ENCODE results near the gene SLC32A1.

SLC32A1 gene, protein sequence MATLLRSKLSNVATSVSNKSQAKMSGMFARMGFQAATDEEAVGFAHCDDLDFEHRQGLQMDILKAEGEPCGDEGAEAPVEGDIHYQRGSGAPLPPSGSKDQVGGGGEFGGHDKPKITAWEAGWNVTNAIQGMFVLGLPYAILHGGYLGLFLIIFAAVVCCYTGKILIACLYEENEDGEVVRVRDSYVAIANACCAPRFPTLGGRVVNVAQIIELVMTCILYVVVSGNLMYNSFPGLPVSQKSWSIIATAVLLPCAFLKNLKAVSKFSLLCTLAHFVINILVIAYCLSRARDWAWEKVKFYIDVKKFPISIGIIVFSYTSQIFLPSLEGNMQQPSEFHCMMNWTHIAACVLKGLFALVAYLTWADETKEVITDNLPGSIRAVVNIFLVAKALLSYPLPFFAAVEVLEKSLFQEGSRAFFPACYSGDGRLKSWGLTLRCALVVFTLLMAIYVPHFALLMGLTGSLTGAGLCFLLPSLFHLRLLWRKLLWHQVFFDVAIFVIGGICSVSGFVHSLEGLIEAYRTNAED

DNA sequence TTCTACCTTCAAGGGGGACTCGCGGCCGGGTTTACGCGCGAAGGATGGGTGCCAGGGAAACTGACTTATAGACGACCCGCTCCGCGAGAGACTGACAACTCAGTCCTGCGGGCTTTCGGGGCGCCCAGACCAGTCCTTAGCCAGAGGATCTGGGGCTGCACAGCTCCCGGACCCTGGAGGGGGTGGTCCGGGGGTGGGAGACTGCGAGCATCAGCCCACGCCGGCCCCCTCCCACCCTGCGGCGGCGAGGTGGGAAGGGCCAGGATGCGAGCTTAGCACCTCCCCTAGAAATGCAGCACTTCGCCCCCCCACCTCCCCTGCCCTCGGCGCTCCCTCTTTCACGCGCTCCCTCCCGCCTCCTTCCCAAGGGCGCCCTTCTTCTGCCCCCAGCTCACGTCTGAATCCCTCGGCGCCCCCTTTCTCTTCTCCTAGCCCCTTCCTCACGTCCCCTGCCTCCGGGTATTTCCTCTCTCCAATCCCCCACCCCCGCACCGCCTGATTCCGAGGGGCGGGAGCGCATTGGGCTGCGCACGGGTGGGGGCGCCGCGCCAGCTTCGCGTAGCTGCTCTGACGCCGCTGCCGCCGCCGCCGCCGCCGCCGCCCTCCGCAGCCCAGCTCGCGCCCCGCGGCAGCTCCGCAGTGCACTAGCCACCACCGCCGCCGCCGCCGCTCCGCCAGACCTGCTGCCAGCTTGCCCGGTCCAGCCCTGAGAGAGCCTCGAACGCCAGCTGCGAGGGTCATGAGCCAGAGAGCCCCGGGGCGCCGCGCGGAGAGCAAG lies at the start of gene SLC32A1:
SLC32A1 (plus strand) TSS at position 639 of the 778 bp plus-strand sequence. CDS start 239 bp downstream, outside the sequence.
- DNase-seq (ENCODE audit: low read depth, low spot score) = no peak

DNA sequence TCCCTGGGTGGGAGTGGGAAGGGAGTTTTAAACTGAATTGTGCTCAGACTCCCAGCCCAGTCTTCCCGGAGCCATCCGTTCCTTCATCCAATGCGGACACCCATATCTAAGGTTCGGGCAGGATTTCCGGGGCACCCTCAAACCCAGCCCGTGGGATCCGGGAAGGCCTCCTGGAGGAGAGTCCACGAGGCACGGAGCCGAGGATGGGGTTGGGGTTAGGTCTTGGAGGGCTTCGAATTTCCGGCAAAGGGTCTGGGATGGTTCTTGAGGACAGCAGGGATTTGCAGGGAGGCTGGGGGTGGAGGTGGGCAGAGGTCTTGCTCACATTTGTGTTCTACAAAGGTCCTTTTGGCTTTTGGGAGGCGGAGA lies 49.5 kb upstream of the SLC32A1 start:
- no peak for DNase-seq (ENCODE audit: low read depth, low spot score)

DNA sequence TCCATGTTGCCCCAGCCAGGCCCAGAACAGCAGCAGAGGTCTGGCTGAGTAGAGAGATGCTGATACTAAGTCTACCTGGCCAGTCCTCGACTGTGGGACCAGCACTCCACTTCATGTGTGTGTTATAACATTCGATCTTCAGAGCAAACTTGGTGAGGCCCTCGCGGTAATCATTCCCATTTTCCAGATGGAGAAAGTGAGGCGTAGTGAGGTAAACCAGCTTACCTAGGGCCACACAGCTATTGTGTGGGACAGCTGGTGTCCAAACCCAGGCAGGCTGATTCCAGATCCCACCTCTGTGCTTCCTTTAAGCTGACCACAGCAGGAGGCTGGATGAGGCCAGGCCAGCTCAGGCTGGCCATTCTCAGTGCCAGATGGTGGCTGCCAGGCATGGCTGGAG lies 47.7 kb upstream of the SLC32A1 start:
- DNase-seq (ENCODE audit: low read depth, low spot score) = no peak

DNA sequence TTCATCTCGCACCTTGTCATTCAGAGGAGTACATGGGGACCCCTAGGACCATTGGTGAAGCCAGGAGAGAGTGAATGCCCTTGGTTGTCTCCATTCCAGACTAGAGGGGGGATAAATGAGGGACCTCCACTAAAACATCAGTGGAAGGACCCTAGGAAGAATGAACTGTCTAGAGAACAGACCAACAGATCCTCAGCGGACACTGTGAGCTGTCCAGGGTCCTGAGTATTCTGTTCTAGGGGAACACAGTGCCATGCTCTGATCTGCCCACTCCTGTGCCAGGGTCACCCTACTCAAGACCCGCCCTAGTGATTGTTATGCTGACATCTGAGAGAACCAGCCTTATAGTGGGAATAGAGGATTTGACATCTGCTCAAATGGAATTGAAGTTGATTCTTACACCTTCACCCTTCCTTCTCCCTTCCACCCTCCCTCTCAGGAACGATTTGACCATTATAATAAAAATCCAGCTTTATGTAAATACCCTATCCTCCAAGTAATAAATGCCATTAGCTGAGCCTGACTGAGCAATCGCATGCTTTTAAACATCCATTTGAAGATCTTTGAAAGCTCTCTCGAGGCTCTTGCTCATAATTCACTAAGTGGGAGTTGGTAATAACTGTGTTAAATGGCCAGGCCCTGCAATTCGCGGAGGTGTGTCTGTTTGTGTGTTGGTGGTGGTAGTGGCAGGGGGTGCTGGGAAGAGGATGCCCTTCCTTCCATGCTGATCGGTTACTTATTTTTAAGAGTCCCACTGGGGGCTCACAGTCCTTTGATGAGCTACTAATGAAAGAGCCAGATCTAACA lies 43.6 kb upstream of the SLC32A1 start:
- no peak for DNase-seq (ENCODE audit: low read depth, low spot score)

DNA sequence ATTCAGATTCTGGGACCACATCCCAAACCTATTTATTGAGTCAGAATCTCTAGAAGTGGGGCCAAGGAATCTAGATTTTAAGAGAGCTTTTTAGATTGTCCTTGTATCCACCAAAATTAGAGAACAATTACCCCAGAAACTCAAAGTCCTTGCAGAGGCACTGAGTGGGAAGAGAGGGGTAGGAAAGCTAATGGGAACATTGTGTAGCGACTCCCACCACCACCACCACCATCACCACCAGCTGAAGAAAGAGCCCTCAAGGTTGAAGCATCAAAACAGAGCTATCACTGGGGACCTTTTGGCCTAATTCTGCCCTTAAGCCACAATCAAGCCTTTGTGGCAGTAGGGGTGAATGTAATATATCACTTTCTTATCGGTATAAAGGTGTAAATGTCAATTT lies 39.0 kb upstream of the SLC32A1 start:
- no peak for DNase-seq (ENCODE audit: low read depth, low spot score)

DNA sequence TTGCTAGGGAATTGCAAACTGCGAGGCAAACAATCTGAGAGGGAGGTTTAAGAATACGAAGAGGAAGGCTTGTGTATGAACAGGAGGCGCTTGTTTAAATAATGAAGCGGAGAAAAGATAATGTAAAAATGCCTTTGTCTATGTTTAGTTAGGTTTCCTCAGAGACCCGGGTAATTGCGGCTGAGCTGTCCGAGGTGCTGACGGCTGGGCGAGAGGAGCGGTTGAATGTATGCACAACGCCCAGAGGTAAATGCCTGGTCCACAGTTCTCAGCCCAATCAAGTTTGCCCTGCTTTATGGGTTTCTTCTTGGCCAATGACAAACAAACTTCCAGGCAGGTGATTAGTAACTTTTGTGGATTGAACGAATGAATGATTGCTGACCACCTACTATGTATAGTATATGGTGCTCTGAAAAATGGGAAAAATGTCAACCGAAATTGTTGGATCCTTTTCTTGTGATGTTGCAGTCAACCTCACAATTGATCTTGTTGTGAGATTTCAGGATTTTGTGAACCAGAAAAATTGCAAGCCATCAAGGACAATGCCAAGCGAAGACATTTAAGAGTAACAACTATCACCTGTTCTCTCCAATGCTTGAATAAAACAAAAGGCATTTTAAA lies 38.3 kb upstream of the SLC32A1 start:
- no peak for DNase-seq (ENCODE audit: low read depth, low spot score)

DNA sequence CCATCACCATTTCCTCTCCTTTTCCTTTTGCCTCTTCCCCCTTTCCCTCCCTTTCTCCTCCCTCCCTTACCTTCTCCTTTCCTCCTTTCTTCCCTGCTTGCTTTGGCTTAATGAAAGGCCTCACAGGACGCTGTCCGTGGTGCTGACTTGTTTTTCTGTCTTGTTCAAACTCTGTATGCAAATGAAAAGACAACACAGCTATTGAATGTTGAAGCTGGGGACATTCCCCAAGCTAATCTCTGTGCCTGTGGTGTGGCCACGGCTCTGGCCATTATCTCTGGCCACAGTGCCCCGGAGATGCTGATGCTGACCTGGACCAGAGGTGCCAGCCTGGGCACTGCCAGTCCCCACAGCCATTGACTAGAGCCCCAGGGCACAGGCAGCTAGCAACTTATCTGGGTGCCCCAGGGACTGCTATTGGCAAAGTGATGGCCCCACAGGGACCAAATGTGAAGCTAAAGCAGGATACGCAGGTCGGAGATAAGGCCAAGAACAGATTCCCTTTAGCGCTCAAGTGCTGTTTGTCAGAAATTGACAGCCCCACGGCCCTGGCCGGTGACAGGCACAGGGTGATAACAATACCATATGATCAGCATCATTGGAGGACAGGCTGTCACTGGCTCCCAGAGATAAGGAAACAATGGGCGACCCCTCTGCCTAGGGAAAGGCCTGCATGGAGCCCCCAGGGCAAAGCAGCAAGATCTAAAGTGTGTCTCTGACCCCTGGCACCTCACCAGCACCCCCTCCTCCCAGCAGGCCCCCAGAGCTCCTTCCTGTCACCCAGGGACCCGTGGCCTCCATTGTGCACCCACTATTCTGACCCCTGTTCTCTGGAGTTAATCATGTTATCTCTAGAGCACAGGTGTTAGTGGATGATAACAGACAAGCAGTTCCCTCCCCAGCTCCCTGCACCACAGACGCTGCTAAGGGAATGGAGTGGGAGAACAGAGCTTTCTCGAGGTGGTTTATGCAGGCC lies 31.6 kb upstream of the SLC32A1 start:
- peak; percentile 43 for DNase-seq (ENCODE audit: low read depth, low spot score)

DNA sequence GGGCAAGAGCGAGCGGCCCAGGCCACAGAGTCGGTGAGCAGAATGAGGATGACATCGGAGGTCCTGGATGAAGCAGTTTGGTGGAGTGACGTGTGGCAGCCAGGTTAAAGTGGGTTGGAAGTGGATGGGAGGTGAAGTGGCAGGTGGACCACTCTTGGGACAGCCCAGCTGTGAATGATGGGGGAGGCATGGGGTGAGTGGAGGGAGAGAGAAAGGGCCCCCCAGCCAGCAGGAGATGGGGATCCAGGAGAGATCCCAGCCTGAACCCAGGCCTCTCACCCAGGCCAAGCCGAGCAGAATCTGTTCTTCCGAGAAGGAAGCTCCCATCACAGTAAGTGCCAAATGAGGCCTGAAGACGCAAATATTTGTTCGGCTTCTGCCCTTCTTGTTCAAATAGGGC lies 27.0 kb upstream of the SLC32A1 start:
- DNase-seq (ENCODE audit: low read depth, low spot score) = no peak

DNA sequence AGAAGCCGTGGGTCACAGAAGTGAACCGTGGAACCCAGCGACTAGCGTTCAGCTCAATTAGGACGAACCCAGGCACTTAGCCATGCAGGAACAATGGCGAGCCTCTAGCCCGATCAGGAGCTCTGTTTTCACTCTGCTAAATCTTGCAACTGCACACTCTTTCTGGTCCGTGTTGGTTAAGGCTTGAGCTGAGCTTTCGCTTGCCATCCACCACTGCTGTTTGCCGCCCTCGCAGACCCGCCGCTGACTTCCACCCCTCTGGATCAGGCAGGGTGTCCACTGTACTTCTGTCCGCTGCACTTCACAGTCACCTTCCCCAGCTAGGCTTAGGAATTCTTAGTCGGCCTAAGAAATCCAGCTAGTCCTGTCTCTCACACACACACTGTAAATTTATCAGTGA lies 25.7 kb upstream of the SLC32A1 start:
- DNase-seq (ENCODE audit: low read depth, low spot score) = no peak

DNA sequence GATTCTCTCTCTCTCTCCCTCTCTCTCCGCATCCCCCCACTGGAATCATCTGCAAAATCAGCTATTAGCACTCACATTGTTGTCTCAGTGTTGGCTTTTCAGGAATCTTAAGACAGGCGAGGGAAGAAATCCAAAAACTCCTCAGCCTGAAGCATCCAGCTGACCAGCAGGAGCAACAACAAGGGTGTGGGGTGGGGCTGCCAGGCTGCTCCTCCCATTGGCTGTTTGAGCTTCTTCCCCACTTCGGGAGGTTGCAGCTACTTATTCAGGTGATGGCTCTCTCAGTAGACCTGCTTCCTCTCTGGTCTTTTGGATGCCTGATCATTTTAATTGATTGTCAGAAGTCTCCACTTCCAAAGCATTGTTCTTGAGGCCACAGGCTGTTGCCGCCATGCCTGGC lies 24.1 kb upstream of the SLC32A1 start:
- no peak for DNase-seq (ENCODE audit: low read depth, low spot score)

DNA sequence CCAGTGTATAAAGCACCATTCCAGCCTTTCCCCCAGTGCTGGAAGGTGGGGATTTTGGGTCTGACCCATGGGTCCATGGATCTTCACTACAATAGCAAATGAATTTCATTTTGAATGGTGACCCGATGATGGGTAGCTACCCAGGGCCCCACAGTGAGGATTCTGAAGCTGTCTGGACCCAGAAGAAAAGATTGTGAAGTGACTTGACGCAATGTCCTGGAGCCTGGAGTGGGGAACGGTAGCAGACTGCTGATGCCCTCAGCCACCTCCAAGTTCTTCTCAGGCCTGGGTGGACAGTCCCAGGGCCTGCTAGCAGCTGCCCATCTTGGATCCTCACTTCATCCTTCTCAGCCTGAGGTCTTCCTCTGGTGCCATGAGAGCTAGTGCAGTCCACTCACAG lies 23.4 kb upstream of the SLC32A1 start:
- DNase-seq (ENCODE audit: low read depth, low spot score) = no peak

DNA sequence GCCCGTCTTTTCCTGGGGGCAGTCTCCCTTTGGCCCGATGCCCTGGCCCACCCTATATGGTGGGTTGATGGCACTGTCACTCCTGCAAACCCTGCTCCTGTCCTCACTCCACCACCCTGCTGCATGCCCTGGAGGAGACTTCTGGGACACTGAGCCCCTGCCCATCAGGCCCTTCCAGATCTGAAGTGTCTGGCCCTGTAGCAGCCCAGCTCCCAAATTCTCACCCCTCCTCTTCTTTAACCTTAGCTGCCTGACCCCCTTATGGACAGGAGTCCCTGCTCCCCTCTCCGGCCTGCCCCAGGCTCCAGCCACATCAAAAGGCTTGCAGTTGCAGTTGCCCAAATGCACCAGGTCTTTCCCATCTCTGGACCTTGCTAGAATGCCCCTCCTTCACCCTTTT lies 20.8 kb upstream of the SLC32A1 start:
- no peak for DNase-seq (ENCODE audit: low read depth, low spot score)

DNA sequence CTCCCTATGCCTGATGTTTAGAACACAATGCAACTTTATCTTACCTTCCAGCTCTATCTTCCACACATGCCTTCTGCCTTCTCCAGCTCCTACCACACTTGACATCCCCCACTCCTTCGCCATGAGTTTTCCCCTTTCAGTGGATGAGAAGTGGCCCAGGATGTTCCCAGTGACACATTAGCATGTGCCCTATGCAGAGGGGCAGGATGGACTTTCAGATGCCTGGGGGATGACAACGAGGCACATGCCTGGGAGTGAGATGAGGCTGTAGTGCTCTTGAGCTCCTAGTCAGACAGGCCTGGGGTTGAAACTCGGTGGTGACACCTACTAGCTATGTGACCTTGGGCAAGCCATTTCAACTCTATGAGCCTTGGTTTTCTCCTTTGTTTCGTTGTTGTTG lies 20.1 kb upstream of the SLC32A1 start:
- no peak for DNase-seq (ENCODE audit: low read depth, low spot score)

DNA sequence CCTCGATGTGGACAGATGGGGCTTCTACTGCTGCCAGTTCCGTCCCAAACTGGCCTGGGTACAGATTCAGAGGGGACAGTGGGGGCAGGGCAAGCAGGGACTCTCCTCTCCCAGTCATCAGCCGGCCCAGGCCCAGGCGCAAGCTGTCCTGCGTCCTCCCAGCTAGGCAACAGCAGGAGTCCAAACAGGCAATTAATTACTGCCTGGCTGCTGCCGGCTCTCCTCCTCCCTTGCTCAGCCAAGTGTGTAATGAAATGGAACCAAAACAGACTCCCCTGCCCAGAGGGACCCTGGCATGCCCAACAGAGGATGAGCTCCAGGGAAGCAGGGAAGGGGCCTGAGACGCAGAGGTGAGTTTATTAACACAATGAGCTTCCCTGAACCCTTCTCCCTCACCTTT lies 17.8 kb upstream of the SLC32A1 start:
- no peak for DNase-seq (ENCODE audit: low read depth, low spot score)

DNA sequence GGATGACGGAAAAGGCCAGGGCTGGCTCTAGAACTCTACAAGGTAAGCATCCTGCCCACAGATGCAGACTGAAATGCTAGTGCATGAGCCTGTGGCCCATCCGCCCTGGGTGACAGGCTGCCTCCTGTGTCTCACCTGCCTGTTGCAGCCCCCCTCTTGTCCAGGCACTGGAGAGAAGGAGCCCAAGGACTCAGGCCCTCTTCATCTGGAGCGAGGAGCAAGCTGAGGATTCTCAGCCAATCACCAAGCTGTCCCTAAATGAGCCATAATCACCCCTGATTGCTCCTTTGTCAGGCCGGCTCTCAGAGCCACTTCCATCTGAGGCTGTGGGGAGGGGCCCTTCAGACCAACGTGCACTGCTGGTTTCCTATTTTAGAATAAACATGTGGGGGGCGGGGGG lies 10.0 kb upstream of the SLC32A1 start:
- DNase-seq (ENCODE audit: low read depth, low spot score) = no peak

DNA sequence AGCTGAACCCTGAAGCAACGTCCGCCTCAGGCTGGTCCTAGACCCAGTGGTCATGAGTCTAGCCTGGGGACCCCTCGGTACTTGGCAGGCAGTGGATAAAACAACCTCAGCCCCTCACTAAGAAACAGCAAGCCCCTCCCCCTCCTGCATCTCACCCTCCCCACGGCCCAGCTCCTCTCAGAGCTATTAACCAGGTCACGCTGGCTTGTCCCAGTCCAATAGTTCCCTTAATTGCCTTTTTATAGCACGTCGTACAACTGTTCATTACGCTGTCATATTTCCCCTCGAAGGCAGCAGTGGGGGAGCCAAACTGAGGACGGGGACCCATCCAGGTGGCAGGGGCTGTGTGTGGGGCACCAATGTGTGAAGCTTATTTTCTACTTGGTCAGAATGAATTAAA lies 8.6 kb upstream of the SLC32A1 start:
- DNase-seq (ENCODE audit: low read depth, low spot score) = no peak

DNA sequence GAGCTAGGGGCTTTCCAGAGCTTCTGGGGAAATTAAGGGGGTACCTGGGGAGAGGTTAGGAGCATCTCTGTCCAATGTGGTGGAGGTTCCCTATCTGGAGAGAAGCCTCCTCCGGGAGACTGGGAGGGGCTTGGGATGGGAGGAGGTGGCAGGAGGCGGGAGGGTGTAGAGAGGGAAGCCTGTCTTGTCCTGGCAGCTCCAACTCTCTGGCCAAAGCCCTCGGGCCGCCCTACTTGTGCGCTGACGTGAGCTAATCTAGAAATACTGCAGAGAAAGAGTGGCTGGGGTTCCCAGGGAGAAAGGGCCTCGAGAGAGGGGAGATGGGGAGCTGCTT lies 1.6 kb upstream of the SLC32A1 start:
- no peak for DNase-seq (ENCODE audit: low read depth, low spot score)

DNA sequence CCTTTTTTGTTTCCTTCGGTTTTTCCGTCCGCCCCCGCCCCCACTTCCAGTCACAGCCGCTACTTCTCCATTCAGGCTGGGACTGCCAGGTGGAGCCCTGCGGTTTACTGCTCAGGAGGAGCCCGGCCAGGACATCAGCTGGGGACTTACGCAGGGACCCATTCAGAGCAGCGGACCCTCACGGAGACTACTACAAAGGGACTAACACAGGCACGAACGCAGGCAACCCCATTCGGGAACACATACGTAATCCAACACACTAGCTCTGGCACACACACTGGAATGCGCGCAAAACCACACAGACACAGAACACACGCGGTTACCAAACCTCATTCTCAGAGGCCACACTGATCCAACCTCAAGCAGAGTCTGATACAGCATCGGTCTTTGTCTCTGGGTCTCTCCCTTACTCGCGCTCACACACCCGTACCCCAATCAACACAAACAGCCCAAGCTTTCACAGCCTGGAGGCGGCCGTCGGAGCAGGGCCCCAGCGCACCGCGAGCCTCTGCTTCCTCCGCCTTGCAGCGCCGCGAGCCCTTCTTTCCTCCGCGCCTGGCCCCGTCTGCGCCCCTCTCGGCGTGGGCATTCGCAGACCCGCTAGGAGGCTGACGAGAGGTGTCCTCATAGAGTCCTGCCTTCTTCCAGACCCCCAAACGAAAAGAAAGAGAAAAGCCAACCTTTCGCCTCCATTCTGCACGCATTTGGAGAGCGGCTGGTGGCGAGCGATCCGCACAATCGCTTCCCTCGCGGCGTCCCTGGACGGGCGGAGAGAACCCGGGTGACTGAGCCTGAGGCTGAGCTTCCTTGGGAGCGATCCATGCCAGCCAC lies 1.1 kb upstream of the SLC32A1 start:
- no peak for DNase-seq (ENCODE audit: low read depth, low spot score)

DNA sequence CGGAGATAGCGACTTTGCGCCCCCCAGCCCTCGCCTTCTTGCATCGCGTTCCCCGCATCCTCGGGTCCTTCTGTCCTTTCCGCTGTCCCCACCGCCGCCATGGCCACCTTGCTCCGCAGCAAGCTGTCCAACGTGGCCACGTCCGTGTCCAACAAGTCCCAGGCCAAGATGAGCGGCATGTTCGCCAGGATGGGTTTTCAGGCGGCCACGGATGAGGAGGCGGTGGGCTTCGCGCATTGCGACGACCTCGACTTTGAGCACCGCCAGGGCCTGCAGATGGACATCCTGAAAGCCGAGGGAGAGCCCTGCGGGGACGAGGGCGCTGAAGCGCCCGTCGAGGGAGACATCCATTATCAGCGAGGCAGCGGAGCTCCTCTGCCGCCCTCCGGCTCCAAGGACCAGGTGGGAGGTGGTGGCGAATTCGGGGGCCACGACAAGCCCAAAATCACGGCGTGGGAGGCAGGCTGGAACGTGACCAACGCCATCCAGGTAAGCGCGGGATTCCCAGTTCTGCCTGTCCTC lies 401 bp downstream of the SLC32A1 start:
- DNase-seq (ENCODE audit: low read depth, low spot score) = no peak

All from smooth muscle cell of the brain vasculature (primary cell).